HG03064 (cell line): ENCODE results near the gene ZNF700.
"Not testable (repeated sequence)": the region's sequence is repeated elsewhere in the genome, so short reads cannot be mapped to it uniquely, and the experiment has no call there.

Experiments
- ATAC-seq: cut with Tn5 transposase; IDR thresholded peaks from one replicate; pipeline ENCODE4 v1.9.1; 2021; ENCODE audit warnings: low read depth; ENCODE audit not compliant: unreplicated experiment

ZNF700 gene

DNA sequence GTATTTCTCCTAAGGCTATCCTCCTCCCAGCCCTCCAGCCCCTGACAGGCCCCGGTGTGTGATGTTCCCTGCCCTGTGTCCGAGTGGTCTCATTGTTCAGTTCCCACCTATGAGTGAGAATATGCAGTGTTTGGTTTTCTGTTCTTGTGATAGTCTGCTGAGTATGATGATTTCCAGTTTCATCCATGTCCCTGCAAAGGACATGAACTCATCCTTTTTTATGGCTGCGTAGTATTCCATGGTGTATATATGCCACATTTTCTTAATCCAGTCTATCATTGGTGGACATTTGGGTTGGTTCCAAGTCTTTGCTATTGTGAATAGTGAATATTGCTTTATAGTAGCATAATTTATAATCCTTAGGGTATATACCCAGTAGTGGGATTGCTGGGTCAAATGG is 10.9 kb downstream of the ZNF700 start:
- not testable (repeated sequence) for ATAC-seq

DNA sequence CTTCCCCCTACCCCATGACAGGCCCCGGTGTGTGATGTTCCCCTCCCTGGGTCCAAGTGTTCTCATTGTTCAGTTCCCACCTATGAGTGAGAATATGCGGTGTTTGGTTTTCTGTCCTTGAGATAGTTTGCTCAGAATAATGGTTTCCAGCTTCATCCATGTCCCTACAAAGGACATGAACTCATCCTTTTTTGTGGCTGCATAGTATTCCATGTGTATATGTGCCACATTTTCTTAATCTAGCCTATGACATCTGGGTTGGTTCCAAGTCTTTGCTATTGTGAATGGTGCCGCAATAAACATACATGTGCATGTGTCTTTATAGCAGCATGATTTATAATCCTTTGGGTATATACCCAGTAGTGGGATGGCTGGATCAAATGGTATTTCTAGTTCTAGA is 13.5 kb downstream of the ZNF700 start:
- ATAC-seq: not testable (repeated sequence)

DNA sequence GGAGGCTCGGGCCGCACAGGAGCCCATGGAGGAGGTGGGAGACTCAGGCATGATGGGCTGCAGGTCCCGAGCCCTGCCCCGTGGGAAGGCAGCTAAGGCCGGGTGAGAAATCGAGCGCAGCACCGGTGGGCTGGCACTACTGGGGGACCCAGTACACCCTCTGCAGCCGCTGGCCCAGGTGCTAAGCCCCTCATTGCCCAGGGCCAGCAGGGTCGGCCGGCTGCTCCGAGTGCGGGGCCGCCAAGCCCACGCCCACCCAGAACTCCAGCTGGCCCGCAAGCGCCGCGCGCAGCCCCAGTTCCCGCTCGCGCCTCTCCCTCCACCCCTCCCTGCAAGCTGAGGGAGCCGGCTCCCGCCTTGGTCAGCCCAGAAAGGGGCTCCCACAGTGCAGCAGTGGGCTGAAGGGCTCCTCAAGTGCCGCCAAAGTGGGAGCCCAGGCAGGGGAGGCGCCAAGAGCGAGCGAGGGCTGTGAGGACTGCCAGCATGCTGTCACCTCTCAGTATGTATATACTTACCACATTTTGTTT is 16.5 kb downstream of the ZNF700 start:
- ATAC-seq: not testable (repeated sequence)

DNA sequence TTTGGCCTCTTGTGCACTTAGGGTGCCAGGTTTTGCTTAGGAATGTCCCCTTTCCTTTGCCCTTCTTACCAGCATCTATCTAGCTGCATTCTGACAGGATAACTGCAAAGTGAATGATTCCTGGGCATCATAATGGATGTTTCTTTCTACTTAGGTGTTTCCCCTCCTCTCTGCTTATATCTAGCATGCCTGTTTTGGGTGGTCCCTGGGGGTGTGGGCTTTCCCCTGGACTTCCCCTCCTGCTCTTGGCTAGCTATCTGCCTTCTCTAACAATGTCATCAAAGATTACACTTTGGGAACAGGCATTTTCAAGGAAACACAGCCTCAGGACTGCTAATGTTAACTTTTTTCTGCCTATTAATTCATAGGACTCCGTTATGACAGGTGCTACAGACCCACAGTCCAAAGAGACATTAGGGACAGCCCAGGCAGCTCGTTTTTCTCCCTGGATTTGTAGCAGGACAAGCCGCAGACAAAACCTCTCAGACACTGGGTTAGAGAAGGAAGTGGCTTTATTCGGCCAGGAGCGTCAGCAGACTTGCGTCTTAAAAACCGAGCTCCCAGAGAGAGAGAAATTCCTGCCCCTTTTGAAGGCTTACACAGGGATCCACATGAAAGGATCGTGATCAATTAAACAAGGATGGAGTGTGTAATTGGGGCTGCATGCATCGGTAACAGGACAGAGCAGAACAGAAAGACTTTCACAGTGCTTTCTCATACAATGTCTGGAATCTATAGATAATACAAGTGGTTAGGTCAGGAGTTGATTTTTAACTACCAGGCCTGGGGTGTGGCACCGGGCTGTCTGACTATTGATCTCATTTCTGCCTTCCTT is 17.3 kb downstream of the ZNF700 start:
- no peak for ATAC-seq

DNA sequence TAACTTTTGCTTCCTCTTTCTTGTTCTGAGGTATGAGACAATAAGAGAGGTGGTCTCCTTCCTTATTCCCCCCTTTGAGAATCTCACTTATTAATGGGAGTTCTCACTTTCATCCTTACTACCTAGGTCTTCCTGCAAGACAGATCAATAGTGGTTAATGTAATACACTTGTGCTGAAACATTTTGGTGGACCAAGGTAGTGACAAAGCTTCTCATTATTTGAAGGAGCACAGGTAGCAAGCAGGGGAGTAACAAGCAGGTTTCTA is 17.9 kb downstream of the ZNF700 start:
- no peak for ATAC-seq

DNA sequence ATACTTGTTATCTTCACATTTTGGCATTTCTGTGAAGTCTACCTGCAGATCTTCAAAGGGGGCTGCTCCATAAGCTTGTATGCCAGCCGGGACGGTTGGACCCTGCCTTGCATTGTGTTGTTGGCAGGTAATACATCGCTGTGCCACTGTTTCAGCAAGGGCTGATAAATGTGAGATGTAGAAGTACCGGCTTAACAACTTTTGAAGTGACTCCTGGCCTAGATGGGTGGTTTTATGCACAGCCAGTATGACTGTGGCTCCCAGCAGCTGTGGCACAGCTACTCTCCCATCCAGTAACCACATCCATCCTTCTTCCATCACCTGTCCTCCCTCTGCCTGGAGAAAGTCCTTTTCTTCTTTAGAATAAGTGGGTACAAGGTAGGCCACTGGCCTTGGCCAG is 19.7 kb downstream of the ZNF700 start:
- no peak for ATAC-seq

DNA sequence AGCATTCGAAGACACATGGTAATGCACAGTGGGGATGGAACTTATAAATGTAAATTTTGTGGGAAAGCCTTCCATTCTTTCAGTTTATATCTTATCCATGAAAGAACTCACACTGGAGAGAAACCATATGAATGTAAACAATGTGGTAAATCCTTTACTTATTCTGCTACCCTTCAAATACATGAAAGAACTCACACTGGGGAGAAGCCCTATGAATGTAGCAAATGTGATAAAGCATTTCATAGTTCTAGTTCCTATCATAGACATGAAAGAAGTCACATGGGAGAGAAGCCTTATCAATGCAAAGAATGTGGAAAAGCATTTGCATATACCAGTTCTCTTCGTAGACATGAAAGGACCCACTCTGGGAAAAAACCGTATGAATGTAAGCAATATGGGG is 23.7 kb downstream of the ZNF700 start:
- ATAC-seq: no peak

DNA sequence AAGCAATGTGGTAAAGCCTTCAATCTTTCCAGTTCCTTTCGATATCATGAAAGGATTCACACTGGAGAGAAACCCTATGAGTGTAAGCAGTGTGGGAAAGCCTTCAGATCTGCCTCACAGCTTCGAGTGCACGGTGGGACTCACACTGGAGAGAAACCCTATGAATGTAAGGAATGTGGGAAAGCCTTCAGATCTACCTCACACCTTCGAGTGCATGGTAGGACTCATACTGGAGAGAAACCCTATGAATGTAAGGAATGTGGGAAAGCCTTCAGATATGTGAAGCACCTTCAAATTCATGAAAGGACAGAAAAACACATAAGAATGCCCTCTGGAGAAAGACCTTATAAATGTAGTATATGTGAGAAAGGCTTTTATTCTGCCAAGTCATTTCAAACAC is 24.3 kb downstream of the ZNF700 start:
- ATAC-seq: no peak

DNA sequence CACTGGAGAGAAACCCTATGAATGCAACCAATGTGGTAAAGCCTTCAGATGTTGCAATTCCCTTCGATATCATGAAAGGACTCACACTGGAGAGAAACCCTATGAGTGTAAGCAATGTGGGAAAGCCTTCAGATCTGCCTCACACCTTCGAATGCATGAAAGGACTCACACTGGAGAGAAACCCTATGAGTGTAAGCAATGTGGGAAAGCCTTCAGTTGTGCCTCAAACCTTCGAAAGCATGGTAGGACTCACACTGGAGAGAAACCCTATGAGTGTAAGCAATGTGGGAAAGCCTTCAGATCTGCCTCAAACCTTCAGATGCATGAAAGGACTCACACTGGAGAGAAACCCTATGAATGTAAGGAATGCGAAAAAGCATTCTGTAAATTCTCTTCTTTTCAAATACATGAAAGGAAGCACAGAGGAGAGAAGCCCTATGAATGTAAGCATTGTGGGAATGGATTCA is 24.7 kb downstream of the ZNF700 start:
- ATAC-seq: not testable (repeated sequence)

DNA sequence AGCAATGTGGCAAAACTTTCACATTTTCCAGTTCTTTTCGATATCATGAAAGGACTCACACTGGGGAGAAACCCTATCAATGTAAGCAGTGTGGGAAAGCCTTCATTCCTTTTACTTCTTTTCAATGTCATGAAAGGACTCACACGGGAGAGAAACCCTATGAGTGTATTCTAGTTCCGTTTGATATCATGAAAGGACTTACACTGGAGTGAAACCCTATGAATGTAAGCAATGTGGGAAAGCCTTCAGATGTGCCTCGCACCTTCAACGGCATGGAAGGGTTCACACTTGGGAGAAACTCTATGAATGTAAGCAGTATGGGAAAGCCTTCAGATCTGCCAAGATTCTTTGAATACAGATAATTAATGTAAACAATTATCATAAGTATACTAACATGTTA is 25.4 kb downstream of the ZNF700 start:
- no peak for ATAC-seq

DNA sequence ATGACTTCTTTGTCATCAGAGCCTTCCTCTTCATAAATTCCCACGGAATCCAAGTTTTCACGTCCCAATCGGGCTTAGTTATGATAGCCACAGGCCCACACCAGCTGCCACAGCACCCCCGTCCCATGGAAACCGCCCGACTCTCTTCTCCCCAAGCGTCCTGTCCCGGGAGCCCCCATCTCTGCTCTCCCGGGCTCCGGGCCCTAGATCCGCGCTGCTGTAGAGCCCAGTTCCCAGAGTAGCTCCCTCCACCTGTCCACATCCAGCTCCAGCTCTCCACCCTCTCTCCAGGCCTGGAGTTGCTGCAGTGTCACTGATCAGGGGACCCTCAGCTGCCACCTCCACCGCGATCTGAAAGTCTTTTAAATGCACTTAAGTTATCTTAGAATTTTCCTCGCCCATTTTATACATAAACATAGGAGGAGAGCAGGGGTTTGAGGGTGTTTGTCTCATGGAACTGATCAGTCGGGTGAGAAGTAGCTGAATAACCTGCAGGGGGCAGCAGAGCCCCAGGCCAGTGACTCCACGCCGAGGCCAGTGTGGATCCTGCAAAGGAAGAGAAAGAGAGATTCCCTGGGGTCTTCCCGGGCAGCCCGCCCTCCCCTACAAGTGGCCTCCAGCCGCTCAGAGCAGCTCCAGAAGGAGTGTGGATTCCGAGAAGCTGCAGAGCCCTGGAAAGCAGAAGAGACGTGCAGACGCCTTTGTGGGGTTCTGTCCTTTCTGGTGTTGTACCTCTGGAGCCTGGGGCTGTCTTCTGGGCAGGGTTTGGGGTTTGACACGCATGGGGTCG is 38.9 kb downstream of the ZNF700 start:
- no peak for ATAC-seq

DNA sequence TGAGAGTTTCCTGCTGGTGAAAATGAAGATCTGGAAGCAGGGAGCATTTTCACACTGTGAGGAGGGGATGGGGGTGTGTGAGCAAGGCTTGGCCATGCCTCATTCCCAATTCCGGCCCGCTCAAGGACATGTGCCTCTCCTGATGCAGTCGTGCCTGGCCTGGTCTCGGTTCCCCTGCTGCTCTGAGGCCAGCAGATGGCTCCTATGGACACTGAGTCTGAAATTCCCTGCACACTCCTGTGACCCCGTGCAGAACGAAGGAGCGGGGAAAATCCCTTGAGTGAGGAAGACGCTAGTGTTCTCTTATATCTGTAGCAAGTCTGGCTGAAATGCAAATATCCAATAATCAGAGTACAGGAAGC is 39.6 kb downstream of the ZNF700 start:
- ATAC-seq: no peak

DNA sequence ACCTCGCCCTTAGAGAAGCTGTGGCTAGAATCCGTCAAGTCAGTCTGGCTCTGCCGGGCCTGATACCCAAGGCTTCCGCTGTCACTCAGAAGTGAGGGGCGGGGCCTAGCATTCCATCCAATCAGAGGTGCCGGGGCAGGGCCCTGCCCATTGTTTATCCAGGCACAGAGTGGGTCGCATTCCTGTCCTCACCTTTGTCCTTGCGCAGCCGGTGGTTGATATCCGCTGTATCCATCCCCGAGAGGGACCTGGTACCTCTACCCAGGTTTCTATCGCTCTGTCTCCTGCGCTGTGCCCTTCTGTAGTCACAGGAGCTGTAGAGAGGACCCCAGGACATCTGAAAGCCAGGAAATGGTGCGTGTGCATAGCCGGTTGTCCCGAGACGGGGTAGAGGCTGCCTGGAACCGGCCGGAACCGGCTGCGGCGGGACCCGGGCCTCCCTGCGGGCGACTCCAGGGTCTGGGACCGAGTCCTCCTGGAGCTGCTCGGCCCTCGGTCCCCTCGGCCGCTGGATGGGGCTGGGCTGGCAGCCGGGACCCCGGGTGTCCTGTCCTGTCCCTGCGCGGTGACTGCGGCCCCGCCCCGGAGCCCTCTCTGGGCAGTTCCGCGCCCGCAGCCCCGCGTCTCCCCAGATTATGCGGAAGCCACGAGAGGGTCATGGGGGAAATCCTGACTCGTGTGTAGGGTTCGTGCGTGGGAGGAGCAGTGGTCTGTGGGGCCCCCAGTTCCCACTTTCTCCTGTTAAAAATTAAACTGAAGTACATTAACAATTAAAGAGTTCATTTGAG is 40.1 kb downstream of the ZNF700 start, which contains the start of gene ZNF763:
Gene ZNF763 (plus strand): TSS at position 183 of the 788 bp plus-strand sequence. CDS start 169 bp downstream, at position 352.
- ATAC-seq: peak; percentile 77

DNA sequence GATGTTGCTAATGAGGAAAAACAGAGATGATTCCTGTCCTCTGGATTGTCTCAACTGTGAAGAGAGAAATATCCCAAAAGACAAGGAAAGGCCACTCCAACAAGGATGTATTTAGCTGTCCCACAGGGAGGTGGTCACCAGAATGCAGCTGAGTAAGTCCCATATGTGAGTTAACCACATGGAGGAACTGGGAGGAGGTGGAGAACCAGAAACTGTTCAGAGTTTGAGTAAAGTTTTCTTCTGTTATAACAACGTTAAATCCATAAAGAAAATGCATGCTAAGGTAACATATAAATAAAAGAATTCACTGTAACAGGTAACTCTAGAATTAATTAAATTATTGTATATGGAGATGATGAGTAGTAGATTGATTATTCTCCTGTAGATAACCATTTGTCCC is 45.3 kb downstream of the ZNF700 start:
- ATAC-seq: no peak

DNA sequence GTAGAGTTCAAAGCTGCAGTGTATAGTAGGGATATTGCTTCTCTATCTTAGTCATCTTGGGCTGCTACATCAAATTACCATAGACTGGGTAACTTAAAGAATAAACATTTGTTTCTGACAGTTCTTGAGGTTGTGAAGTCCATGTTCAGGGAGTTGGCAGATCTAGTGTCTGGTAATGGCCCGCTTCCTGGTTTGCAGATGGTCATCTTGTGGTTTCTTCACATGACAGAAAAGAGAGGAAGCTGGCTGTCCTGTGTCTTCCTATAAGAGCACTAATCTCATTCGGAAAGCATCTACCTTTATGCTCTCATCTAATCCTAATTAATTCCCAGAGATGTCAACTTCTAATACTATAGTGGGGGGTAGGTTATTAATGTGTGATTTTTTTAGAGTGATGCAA is 46.1 kb downstream of the ZNF700 start:
- no peak for ATAC-seq

DNA sequence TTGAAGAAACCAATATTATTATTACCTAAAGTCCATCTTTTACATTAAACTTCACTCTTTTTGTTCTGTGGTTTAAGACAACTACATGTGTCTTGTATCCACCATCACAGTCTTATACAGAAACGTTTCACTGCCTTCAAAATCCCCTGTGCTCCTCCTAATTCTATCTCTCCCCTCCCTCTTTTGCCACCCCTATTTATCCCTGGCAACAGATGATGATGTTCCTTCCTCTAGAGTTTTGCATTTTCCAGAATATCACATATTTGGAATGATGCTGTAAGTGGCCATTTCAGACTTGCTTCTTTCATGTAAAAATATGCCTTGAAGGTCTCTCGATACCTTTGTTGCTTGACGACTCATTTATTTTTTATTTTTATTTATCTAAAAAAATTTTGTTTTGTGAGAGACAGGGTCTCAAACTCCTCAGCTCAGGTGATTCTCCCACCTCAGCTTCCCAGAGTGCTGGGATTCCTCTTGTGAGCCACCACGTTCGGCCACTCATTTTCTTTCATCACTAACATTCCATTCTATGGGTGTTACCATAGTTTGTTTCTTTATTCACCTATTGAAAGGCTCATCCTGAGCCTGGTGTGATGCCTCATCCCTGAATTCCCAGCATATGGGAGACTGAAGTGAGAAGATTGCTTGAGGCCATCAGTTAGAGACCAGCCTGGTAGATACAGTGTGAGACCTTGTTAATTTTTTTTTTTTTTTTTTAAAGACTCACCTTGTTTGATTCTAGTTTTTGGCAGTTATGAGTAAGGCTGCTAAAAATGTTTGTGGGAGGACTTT is 48.3 kb downstream of the ZNF700 start:
- no peak for ATAC-seq

DNA sequence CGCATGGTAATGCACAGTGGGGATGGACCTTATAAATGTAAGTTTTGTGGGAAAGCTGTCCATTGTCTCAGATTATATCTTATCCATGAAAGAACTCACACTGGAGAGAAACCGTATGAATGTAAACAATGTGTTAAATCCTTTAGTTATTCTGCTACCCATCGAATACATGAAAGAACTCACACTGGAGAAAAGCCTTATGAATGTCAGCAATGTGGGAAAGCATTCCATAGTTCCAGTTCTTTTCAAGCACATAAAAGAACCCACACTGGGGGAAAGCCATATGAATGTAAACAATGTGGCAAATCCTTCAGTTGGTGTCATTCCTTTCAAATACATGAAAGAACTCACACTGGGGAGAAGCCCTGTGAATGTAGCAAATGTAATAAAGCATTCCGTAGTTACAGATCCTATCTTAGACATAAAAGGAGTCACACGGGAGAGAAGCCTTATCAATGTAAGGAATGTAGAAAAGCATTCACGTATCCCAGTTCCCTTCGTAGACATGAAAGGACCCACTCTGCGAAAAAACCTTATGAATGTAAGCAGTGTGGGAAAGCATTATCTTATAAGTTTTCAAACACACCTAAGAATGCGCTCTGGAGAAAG is 53.7 kb downstream of the ZNF700 start:
- no peak for ATAC-seq

DNA sequence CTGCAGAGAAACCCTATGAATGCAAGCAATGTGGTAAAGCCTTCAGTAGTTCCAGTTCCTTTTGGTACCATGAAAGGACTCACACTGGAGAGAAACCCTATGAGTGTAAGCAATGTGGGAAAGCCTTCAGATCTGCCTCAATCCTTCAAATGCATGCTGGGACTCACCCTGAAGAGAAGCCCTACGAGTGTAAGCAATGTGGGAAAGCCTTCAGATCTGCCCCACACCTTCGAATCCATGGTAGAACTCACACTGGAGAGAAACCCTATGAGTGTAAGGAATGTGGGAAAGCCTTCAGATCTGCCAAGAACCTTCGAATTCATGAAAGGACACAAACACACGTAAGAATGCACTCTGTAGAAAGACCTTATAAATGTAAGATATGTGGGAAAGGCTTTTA is 54.6 kb downstream of the ZNF700 start:
- no peak for ATAC-seq

DNA sequence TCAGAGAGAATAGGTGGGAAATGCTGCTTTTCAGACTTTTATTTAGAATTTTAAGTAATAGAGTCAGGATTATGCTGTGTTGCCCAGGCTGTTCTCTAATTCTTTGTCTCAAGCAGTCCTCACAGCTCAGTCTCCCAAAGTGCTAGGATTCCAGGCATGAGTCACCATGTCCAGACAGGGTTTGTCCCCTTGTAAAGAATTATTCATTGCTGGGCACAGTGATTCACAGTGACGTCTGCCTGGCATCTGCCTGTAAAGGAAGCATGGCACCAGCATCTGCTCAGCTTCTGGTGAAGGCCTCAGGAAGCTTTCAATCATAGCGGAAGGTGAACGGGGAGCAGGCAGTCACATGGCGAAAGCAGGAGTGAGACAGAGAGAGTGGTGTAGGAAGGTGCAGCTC is 57.6 kb downstream of the ZNF700 start:
- no peak for ATAC-seq

DNA sequence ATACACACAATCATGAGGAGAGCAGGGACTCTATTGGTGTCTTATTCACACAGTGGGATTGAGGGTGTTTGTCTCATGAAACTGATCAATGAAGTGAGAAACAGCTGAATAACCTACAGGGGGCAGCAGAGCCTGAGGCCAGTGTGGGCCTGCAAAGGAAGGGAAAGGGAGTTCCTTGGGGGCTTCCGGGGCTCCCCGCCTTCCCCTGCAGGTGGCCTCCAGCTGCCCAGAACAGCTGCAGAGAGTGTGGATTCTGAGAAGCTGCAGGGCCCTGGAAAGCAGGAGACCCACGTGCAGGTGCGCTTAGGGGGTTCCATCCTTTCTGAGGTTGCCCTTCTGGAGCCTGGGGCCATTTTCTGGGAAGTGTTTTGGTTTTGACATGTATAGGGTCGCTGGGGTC is 60.1 kb downstream of the ZNF700 start:
- no peak for ATAC-seq
